VCaP (cell line): ENCODE data around the gene QRICH1.
A peak's percentile ranks its signal among the peaks of the same experiment; 100 is the strongest.

Source experiments
- H3K27ac ChIP-seq: fragments of 450-650 bp; 2 replicates; pipeline ENCODE4 v1.5.1; 2017
- TF ChIP-seq, protein P1 (sequence below): fragments of 450-650 bp; conservative IDR thresholded peaks from 2 replicates; pipeline ENCODE4 v1.5.1; 2017; ENCODE audit warnings: mild to moderate bottlenecking, moderate library complexity

The QRICH1 gene

GRCh38 chr3:48991851-48992545 is 101.9 kb downstream of the QRICH1 start:
- H3K27ac ChIP-seq = peak overlapping the region; percentile 99; the same call in 1 of the 2 replicates

DNA sequence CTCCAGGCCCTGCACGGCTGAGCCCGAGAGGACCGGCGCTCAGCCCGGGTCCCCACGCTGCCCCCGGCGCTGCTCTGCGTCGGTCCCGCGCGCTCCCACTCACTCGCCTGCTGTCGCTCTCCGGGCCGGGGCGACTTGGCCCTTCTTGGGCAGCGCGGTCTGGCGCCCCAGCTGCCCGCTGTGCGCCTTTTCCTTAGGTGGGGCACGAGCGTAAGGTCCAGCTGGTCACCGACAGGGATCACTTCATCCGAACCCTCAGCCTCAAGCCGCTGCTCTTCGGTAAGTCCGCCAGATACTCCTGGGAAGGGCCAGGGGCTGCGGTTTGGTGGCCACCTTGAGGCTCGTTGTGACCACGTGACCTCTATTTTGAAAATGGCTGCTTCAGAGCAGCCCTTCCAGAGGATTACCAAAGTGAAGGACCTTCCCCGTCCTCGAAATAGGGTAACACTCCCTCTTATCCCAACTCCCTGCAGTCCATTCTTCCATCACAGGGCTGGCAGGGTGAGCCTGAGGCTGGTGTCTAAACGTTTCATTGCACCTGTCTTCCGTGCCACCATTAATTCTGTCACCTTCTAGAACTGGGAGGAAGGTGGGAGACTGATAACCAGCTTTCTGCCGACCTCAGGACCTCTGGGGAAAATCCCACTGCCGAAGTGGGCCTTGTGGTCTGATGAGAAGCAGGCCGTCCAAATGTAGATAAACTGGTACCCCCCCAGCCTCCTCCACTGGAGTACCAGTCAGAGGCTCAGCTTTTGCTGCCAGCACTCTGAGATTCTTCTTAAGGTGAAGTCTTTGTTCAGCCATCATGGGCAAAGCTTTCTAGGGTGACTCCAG is 103.0 kb downstream of the QRICH1 start:
- H3K27ac ChIP-seq = peak overlapping the region; percentile 99
- TF ChIP-seq, protein P1, sequence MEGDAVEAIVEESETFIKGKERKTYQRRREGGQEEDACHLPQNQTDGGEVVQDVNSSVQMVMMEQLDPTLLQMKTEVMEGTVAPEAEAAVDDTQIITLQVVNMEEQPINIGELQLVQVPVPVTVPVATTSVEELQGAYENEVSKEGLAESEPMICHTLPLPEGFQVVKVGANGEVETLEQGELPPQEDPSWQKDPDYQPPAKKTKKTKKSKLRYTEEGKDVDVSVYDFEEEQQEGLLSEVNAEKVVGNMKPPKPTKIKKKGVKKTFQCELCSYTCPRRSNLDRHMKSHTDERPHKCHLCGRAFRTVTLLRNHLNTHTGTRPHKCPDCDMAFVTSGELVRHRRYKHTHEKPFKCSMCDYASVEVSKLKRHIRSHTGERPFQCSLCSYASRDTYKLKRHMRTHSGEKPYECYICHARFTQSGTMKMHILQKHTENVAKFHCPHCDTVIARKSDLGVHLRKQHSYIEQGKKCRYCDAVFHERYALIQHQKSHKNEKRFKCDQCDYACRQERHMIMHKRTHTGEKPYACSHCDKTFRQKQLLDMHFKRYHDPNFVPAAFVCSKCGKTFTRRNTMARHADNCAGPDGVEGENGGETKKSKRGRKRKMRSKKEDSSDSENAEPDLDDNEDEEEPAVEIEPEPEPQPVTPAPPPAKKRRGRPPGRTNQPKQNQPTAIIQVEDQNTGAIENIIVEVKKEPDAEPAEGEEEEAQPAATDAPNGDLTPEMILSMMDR = no peak

More at GRCh38 chr3:48991851-48992545, 101.9 kb downstream of the QRICH1 start:
- TF ChIP-seq, protein P1 = no peak

- peak within 1 kb of the TSS; percentile 99 for H3K27ac ChIP-seq
- TF ChIP-seq, protein P1 = peak; percentile 57
Measured at GRCh38 chr3:48989796-48990635, 103.9 kb downstream of the QRICH1 start, which contains the start of gene P4HTM. TSS of gene P4HTM (plus strand) at chr3:48990241. CDS start at chr3:48990257, 16 bp downstream.

DNA sequence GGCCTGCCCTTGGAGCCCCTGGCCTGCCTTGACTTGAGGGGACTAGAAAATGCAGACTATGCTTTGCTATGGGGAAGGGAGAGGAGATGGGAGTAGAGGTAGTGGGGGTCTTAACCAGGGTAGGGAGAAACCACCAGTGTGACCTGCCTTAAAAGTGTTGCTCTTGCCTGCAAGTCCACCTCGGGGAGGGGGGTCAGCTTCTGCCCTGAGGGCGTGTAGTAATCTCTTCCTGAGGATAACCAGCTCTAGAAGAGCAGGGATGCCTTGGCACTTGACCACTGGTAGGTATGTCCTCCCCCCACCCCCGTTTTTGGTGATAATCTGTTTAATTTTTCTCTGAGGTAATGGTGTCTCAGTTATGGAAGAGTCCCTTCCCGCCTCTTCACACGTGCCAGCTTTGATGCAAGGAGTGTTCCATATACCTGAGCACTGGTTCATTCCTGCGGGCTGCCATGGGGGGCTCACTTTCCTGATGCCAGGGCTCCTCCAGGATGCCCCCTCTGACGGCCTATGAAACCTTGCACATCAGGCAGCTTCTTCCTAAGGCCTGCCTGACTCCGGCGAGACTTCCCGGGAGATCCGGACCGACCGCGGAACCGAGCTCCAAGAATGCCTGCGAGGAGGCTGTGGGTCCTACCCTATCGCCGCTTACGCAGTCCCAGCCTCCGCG is 104.6 kb downstream of the QRICH1 start:
- TF ChIP-seq, protein P1 = no peak
- peak overlapping the region; percentile 99 for H3K27ac ChIP-seq

GRCh38 chr3:48985831-48986376 is 108.0 kb downstream of the QRICH1 start:
- TF ChIP-seq, protein P1 = no peak
- 0 out of 2 replicates have a peak overlapping the region, but pooled peaks have one; percentile 99 for H3K27ac ChIP-seq

DNA sequence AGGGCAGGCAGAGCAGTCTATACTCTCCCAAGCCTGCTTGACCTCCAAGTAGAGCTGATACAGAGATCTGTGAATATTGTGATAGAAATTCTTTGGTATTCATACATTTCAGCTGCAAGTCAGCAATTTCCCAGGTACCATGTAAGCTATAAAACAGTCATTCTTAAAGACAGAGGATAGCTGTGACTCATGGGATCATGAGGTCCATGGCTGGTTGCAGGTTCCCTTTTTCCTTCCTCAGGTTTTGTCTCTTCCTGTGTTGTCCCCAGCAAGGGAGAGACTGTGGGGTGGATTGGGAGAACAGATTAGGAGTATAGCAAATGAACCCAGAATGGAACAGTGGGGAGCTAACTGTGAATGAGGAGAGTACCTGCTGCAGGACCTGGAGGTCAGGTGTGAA is 109.2 kb downstream of the QRICH1 start:
- TF ChIP-seq, protein P1 = no peak
- H3K27ac ChIP-seq = no peak overlapping the region; the same call in 1 of the 2 replicates
